ENCODE measurements around the gene DUSP8. TPM values are rescaled to one million over a fixed set of nuclear protein-coding genes. Genes with fewer than 3 reads are reported as not detected.
A peak's percentile ranks its signal among the peaks of the same experiment; 100 is the strongest.
"Not testable (repeated sequence)": the region's sequence is repeated elsewhere in the genome, so short reads cannot be mapped to it uniquely, and the experiment has no call there.

The DUSP8 gene, protein sequence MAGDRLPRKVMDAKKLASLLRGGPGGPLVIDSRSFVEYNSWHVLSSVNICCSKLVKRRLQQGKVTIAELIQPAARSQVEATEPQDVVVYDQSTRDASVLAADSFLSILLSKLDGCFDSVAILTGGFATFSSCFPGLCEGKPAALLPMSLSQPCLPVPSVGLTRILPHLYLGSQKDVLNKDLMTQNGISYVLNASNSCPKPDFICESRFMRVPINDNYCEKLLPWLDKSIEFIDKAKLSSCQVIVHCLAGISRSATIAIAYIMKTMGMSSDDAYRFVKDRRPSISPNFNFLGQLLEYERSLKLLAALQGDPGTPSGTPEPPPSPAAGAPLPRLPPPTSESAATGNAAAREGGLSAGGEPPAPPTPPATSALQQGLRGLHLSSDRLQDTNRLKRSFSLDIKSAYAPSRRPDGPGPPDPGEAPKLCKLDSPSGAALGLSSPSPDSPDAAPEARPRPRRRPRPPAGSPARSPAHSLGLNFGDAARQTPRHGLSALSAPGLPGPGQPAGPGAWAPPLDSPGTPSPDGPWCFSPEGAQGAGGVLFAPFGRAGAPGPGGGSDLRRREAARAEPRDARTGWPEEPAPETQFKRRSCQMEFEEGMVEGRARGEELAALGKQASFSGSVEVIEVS
- 0.07 and 0.40 TPM in 2 replicates for total RNA-seq (2014; rRNA removed; shearing (Covaris generic))
- 2.4 and 3.1 TPM in 2 replicates for polyA plus RNA-seq (2015; cell fraction: cytosol; rRNA removed)
- 3.3 and 3.4 TPM in 2 replicates for polyA plus RNA-seq (2015; cell fraction: nucleus; rRNA removed)

DNA sequence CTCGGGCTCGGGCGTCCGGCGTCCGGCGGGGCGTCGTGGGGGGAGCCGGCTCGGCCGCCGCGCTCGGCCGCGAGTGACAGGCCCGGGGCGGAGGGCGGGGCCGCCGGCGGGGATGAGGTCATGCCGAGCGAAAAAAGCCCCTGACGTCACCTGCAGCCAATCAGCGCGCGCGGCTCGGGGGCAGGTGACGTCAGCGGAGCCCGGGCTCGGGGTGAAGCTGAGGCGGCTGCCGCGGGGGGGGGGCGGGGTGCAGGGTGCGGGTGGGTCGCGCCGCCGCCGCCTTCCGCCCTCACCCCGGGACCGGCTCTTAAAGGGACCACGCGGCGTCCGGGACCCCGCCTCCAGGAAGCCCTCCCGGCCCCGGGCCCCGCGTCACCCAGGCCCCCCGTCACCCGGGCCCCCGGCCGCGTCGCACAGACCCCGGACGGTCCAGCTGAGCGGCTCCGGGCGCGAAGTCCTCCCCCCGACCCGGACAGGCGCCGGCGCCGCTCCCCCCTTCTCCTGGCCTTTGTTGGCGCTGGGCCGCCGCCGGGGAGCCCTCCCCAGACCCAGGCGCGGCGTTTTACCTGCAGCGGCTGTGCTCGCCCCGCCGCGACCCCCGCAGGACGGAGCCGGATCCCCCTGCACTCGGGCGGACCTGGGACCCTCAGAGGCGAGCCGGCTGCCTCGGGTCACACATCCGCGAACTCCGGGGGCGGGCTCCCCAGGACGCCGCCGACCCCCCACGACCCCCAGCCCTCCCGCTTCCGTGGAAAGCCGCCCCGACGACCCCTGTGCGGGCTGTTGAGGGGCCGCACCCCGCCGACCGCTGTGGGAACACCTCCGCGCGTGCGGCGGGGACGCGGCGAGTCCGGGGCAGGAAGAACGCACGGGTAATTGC, at the start of gene DUSP8:
Gene DUSP8, minus strand, starts transcription at position 75 of the 880 bp plus-strand sequence. CDS start 6,445 bp downstream, outside the sequence.
- peak; percentile 69 for DNase-seq (ENCODE audit: low read depth)

DNA sequence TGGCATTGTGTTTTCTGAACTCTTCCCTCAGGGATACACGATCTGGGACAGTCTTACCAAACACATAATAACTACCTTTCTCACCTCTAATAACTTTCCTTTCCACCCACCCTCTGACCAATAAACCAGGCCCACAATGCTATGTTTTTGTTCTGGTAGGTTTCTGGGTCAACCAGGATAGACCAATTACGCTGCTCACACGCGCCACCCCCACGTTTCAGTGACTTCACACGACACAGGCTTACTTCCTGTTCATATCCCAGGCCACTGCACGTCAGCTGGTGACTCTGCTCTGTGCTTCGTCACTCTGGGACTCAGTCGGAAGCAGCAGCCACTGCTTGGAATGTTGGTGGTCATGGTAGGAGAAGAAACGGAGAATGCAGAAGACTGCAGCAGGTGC, 47.4 kb upstream of the DUSP8 start:
- peak; percentile 53 for DNase-seq (ENCODE audit: low read depth)

DNA sequence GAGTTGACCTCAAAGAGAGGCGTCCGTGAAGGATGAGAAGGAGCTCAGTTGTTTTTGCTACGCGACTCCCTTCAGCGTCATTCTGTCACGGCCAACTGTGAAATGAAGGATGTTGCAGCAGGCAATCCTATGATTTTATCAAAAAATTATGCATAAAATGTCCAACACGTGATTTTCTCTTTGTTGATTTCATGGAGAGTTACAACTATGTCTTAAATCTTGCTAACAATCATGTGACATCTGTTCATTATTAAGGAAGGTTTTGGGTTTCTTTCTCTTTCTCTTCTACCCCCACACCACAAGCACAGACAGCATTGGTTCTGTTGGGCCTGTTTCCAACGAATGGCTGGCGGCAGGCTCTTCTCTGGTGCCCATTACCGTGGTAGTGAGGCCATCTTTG, 46.2 kb upstream of the DUSP8 start:
- DNase-seq (ENCODE audit: low read depth), result no peak

DNA sequence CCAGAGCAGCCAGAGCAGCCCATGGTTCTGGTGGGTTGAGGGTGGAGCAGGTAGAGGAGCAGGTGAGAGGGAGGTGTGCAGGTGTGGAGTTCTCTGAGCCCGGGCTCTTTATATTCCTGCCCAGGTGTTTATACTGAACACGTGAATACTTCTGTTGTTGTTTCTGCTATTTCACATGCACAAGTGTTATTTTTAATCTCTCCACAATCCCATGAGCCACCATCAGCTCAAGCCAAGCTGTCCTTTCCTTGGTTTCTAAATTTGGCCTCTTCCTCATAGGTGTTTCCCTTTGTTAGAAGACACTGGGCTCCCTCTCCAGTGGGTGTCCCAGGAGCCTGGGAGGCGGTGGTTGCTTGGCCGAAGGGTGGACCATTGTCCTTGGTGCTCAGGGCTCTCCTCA, 36.3 kb upstream of the DUSP8 start, which contains the start of gene KRTAP5-3:
Gene KRTAP5-3, minus strand, starts transcription at position 101 of the 400 bp plus-strand sequence. Its CDS starts 78 bp downstream, at position 23.
- DNase-seq (ENCODE audit: low read depth), result no peak

DNA sequence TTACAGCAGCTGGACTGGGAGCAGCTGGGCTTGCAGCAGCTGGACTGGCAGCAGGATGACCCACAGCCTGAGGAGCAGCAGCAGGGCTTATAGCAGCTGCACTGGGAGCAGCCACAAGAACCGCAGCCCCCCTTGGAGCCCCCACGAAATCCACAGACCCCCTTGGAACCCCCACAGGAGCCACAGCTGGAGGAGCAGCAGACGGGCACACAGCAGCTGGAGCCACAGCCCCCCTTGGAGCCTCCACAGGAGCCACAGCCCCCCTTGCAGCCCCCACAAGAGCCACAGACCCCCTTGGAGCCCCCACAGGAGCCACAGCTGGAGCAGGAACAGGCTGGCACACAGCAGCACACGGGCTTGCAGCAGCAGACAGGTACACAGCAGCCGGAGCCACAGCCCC, 35.8 kb upstream of the DUSP8 start:
- DNase-seq (ENCODE audit: low read depth), result not testable (repeated sequence)

DNA sequence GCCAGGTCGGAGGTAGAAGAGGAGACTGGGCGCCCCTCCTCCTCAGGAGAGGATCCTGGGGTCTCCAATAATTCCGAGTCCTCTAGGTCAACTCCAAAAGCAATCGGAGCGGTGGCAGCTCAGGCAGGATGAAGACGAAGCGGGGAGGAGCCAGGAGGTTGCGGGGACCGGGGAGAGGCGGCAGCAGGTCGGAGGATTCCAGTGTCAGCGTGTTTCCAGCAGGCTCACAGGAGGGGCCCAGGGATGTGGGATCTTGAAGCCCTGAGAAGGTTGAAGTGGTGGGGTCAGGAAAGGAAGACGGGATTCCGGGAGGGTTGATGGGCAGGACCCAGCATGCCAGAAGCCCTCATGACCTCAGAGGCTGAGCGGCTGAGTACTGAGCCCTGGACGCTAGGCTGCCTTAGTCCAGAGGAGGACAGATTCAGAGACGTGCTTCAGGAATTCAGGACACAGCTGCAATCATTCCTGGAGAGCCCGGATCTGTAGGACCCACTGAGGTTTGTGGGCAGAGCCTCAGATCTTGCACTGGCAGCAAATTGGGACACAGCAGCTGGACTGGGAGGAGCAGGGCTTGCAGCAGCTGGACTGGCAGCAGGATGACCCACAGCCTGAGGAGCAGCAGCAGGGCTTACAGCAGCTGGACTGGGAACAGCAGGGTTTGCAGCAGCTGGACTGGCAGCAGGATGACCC, 35.2 kb upstream of the DUSP8 start:
- not testable (repeated sequence) for DNase-seq (ENCODE audit: low read depth)

DNA sequence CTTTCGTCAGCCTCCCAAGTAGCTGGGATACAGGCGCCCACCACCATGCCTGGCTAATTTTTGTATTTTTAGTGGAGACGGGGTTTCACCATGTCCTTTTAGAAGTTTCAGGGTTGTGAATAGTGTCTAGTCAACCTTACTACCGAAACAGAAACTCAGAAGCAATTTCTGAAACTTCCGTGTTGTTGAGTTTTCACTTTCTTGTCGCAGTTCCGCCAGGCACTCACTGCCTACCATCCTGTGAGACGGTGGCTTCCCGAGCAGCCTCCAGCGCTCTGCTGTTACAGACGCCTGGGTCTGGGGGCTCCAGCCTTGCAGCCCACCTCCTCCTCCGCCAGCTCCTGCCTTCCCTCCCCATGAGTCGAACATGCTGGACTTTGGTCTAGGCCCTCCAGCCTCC, 33.9 kb upstream of the DUSP8 start:
- DNase-seq (ENCODE audit: low read depth), result not testable (repeated sequence)

DNA sequence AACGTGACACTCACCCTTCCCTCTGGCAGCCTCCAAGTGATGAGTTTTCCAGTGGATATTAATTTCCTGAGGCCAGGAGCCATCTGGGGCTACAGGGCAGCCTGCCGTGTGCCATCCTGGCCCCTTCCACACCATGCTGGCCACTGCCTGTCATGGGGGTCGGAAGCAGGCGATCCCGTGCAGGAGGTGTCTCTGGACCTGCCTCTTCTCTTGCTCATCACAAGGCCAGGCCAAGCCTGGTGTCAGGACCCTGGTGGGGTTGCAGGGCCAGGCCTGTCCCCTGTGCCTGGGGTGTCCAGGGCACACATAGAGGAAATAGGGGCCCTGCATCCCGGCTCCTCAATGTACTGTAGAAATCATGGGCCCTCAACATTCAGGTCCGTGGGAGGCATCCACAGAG, 32.6 kb upstream of the DUSP8 start:
- no peak for DNase-seq (ENCODE audit: low read depth)

DNA sequence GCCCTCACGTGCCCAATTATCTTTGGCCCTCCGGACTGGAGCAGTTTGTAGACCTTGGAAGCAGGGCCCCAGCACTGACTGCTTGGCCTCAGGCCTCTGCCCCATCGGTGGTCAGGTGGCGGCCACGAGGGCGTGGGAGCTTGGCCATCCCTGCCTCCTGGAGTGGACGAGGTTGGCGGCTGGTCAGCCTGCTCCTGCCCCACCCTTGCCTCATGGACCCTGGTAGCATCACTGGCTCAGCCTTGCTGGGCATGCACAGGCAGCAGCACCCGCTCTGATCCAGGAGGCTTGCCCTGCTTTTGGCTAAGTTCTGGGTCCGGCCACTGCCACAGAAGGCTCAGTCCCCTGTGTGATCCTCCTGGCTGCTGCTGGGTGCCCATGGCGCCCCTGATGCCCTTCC, 32.1 kb upstream of the DUSP8 start:
- DNase-seq (ENCODE audit: low read depth), result no peak

DNA sequence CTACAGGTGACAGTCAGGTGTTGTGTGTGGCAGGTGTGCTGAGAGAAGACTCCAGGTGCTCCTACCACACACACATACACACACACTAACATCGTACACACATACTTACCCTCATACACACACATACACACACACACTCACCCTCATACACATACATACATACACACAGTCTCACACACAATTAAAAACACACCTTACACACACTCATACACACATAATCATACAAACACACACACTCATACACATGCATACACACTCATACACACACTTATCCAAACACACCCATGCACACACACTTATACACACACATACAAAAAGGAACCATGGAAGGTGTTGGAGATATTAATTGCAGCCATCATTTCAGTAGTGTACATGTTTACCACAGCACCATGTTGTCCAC, 31.6 kb upstream of the DUSP8 start:
- DNase-seq (ENCODE audit: low read depth), result no peak

DNA sequence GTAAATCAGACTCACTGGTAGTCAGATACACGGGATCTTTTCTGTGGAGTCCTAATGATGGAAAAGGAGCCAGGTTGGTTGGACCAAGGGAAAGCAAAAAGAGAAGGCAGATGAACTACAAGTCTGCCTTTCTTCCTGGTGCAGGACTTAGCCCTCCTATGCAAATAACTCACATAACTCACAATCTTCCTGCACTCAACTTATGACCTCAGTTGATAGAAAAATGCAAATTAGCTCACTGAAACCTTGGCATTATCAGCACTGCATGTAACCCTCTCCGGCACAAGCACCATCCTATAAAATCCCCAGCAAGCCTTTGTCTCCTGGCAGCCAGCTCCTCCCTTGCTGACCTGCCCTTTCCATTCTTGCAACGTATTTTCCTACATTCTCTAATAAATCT, 29.6 kb upstream of the DUSP8 start:
- not testable (repeated sequence) for DNase-seq (ENCODE audit: low read depth)

DNA sequence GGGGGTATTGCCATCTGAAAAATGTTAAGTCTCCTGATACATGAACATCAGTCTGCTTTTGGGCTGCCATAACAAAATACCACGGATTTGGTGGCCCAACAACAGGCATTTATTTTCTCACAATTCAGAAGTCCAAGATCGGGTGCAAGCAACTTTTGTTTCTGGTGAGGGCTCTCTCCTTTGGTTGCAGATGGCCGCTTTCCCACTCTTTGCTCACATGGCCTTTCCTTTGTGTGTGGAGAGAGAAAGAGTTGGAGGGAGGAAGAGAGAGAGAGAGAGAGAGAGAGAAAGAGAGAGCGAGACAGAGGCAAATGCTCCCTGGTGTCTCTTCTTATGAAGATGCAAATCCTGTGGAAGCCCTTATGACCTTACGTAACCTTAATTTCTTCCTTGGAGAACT, 28.6 kb upstream of the DUSP8 start:
- no peak for DNase-seq (ENCODE audit: low read depth)

DNA sequence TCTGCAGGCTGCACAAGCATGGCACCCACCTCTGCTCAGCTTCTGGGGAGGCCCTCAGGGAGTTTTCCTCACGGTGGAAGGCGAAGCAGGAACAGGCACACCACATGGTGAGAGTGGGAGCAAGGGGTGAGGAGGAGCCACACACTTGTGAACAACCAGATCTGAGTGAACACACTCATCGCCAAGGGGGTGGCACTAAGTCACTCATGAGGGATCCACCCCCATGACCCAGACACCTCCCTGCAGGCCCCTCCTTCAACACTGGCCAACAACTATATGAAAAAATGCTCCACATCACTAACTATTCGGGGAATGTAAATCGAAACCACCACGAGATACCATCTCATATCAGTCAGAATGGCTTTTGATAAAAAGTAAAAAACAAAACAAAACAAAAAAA, 26.7 kb upstream of the DUSP8 start:
- no peak for DNase-seq (ENCODE audit: low read depth)

DNA sequence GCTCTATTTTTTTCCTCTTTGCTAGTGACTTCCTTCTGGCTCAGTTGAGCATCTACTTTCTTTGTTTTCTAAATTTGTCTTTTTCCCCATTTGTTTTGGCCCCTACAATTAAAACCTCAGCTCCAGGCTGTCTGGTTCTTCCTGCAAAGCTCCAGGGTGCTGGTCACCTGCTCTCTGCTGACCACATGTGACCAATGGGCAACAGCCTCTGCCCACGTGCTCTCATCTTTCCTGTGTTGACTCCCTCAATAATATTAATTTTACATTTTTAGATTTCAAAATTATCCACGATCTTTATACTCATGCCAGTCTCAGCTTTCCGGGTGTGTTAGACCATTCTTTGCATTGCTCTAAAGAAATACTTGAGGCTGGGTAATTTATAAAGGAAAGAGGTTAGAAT, 26.3 kb upstream of the DUSP8 start:
- DNase-seq (ENCODE audit: low read depth), result not testable (repeated sequence)

DNA sequence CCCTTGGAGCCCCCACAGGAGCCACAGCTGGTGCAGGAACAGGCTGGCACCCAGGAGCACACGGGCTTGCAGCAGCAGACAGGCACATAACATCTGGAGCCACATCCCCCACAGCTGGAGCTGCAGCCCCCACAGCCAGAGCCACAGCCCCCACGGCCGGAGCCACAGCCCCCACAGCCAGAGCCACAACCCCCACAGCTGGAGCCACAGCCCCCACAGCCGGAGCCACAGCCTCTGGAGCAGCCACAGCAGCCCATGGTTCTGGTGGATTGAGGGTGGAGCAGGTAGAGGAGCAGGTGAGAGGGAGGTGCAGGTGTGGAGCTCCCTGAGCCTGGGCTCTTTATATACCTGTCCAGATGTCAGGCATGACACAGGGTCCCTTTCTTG, 25.9 kb upstream of the DUSP8 start, which contains the start of gene KRTAP5-2:
Gene KRTAP5-2, minus strand, starts transcription at position 301 of the 387 bp plus-strand sequence. Its CDS starts 44 bp downstream, at position 257.
- DNase-seq (ENCODE audit: low read depth), result no peak

DNA sequence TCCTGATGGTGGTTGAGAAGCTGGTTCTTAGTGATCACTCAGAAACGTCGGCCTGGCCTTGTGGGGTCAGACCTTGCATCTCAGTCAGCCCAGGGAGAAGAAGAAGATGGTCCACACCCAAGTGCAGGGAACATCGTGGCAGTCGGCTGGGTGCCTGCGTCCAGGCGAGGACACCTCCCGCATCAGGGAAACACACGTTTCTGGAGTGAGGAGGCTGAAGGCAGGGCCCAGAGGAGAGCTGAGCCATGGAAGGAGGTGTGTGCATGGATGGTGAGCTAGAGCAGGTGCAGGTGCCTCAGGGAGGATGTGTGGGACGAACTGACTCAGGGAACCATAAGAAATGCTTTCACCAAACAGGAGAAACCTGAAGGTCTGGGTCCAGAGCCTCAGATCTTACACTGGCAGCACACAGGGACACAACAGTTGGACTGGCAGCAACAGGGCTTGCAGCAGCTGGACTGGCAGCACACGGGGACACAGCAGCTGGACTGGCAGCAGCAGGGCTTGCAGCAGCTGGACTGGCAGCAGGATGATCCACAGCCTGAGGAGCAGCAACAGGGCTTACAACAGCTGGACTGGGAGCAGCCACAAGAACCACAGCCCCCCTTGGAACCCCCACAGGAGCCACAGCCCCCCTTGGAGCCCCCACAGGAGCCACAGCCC, 25.4 kb upstream of the DUSP8 start:
- no peak for DNase-seq (ENCODE audit: low read depth)

DNA sequence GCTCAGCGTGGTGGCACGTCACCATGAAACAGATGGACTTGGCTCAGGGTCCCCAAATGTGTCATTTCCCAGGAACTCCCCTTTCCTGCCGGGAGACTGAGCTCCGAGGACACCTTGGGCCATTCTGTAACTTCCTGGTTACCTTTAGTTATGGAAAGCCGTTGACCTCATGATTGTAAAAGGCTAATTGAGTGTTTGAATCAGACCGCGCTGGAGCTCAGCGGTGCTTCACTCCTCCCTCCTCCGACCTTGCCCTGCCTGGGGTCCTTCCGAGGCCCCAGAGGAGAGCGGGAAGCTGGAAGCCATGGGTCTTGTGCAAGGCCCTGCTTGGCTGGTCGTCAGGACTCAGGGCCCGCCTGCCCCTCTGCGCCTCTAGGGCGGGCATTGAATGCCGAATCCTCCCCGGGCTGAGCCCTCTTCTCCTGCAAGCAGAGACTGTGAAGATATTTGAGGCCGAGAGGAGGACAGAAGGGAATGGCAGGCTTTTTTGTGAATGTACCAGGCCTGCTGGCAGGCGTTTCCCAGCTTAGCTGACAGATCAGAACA, 24.6 kb upstream of the DUSP8 start:
- not testable (repeated sequence) for DNase-seq (ENCODE audit: low read depth)

DNA sequence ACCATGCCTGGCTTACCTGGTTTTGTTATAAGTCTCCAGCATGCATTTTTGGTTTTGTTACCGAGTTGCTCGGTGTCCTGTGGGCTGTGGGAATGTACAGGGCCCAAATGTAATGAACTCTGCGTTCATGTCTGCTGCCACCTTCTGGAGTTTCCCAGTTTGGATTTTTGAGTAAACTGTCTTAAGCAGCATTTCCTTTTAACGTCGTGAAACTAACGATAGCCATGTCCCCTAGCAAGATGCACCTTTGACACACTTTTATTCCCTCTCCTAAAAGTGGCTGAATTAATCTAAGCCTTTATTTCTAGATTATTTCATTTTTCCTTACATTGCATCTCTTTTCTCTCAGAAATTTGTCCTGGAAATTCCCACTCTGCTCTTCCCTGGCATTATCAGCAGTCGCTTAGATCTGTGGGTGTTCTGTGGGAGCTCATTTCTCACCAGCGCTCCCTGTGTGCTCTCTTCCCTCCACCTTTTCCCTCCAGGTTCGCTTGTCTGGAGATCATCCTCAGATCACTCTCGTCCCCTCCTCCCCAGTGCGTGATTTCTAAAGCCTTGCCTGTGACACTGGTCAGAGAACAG, 24.0 kb upstream of the DUSP8 start:
- not testable (repeated sequence) for DNase-seq (ENCODE audit: low read depth)

DNA sequence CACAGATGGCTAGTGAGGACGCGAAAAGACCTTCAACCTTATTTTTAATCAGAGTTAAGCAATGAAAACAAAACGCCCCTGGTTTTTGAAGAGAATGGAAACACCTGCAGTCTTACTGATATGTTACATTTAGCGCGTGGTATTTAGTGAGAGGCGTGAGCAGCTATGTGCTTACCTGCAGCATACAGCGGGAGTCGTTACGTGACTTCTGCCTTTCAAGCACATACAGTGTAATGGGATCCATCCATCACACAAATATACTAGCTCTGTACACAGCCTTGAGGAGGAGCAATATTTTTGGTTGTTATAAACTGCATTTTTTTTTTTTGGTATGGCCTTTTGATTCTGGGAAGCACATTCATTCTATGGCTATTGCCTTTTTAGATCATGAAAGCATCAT, 20.6 kb upstream of the DUSP8 start:
- no peak for DNase-seq (ENCODE audit: low read depth)

DNA sequence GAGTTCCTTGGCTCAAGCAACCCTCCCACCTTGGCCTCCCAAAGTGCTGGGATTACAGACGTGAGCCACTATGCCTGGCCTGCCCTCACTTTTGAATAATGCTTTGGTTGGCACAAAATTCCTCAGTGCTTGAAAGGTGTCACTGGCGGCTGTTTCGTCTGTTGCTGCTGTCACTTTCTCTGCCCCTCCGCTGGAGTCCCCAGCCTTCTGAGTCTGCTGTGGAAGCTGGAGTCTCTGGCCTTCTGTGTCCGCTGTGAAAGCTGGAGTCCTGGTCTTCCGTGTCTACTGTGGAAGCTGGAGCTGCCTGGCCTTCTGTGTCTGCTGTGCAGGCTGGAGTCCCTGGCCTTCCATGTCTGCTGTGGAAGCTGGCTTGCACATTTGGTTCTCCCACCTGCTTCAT, 17.9 kb upstream of the DUSP8 start:
- no peak for DNase-seq (ENCODE audit: low read depth)
